ENCODE measurements around the gene FAM107A.

The FAM107A gene

DNA sequence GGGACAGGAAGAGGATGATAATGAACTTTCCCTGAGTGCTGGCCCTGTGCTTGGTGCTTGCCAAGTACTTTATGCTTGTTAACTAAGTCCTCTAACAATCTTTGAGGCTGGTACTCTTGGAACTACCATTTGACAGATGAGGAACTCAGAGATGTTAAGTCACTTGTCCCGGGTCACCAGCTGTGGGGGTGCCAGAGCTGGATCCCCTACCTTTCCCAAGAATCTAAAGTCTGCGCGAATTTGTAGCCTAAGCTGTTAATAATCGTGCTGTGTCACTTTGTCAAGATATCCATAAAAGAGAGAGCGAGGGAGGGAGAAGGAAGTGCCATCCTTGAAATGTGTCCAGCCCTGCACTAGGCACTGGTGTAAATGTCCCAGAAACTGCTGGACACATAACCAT, 21.2 kb downstream of the FAM107A start:
- Histone ChIP-seq H2AFZ (ENCODE audit: low read depth, low read length) (no peak overlapping the region), H3K4me1 (ENCODE audit: low read length) (no peaks in the 10 kb centered on the region), H3K9me3 (ENCODE audit: insufficient read depth, low read length) (no peaks in the 10 kb centered on the region), H3K4me3 (ENCODE audit: low read length) (no peak overlapping the region), H3K36me3 (replicated peaks; ENCODE audit: low read depth, low read length) (no peaks in the 10 kb centered on the region), H4K20me1 (ENCODE audit: insufficient read depth, low read length) (no peaks in the 10 kb centered on the region), H3K27ac (ENCODE audit: low read length) (no peak overlapping the region), H3K9ac (ENCODE audit: low read length) (no peak overlapping the region), H3K27me3 (ENCODE audit: low read depth, low read length) (peaks cover 5% of the 10 kb centered on the region; the same call in 1 of the 2 replicates), H3K4me2 (ENCODE audit: low read length) (no peak overlapping the region), H3K79me2 (ENCODE audit: low read length) (no peaks in the 10 kb centered on the region)
- no peak for TF ChIP-seq EZH2phosphoT487 (IDR thresholded peaks at IDR 0.05; ENCODE audit: low read depth)
- TF ChIP-seq, protein P1, sequence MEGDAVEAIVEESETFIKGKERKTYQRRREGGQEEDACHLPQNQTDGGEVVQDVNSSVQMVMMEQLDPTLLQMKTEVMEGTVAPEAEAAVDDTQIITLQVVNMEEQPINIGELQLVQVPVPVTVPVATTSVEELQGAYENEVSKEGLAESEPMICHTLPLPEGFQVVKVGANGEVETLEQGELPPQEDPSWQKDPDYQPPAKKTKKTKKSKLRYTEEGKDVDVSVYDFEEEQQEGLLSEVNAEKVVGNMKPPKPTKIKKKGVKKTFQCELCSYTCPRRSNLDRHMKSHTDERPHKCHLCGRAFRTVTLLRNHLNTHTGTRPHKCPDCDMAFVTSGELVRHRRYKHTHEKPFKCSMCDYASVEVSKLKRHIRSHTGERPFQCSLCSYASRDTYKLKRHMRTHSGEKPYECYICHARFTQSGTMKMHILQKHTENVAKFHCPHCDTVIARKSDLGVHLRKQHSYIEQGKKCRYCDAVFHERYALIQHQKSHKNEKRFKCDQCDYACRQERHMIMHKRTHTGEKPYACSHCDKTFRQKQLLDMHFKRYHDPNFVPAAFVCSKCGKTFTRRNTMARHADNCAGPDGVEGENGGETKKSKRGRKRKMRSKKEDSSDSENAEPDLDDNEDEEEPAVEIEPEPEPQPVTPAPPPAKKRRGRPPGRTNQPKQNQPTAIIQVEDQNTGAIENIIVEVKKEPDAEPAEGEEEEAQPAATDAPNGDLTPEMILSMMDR (IDR thresholded peaks at IDR 0.05; ENCODE audit: low read depth, low read length): no peak

DNA sequence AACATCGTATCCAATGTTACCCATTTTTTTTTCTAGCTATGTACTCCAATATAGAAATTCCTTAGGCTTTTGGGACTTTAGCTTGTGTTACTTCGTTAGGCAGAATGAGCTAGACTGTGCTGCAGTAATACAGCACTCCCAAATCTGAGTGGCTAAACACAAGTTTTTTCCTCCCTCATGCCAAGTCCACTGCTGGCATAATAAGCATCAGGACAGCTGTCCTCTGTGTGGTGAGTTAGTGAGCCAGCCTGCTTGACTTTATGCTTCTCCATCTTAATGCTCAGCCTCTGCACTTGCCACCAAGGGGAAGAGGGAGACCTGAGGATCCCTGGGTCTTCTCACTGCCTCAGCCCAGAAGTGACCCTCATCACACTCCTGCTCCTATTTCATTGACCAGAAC, 22.0 kb downstream of the FAM107A start:
- no peaks in the 10 kb centered on the region for H3K79me2 ChIP-seq (ENCODE audit: low read length)
- H3K36me3 ChIP-seq (replicated peaks; ENCODE audit: low read depth, low read length): no peaks in the 10 kb centered on the region
- no peak overlapping the region for H2AFZ ChIP-seq (ENCODE audit: low read depth, low read length)
- no peak overlapping the region for H3K4me3 ChIP-seq (ENCODE audit: low read length)
- H3K9me3 ChIP-seq (ENCODE audit: insufficient read depth, low read length): no peaks in the 10 kb centered on the region
- peaks cover 5% of the 10 kb centered on the region; the same call in 1 of the 2 replicates for H3K27me3 ChIP-seq (ENCODE audit: low read depth, low read length)
- no peak overlapping the region for H3K4me2 ChIP-seq (ENCODE audit: low read length)
- TF ChIP-seq EZH2phosphoT487 (IDR thresholded peaks at IDR 0.05; ENCODE audit: low read depth): no peak
- TF ChIP-seq, protein P1 (IDR thresholded peaks at IDR 0.05; ENCODE audit: low read depth, low read length): no peak
- no peaks in the 10 kb centered on the region for H3K4me1 ChIP-seq (ENCODE audit: low read length)
- no peaks in the 10 kb centered on the region for H4K20me1 ChIP-seq (ENCODE audit: insufficient read depth, low read length)
- H3K27ac ChIP-seq (ENCODE audit: low read length): no peak overlapping the region
- no peak overlapping the region for H3K9ac ChIP-seq (ENCODE audit: low read length)

DNA sequence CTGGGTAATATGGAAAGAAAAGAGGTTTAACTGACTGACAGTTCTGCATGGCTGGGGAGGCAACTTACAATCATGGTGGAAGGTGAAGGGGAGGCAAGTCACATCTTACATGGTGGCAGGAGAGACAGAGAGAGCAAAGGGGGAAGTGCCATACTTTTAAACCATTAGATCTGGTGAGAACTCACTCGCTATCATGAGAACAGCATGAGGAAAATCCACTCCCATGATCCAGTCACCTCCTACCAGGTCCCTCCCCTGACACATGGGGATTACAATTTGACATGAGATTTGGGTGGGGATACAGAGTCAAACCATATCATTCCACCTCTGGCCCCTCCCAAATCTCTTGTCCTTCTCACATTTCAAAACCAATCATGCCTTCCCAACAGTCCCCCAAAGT, 24.2 kb downstream of the FAM107A start:
- no peaks in the 10 kb centered on the region for H3K36me3 ChIP-seq (replicated peaks; ENCODE audit: low read depth, low read length)
- no peak for TF ChIP-seq EZH2phosphoT487 (IDR thresholded peaks at IDR 0.05; ENCODE audit: low read depth)
- TF ChIP-seq, protein P1 (IDR thresholded peaks at IDR 0.05; ENCODE audit: low read depth, low read length): no peak
- no peak overlapping the region for H3K4me3 ChIP-seq (ENCODE audit: low read length)
- no peaks in the 10 kb centered on the region for H3K79me2 ChIP-seq (ENCODE audit: low read length)
- H4K20me1 ChIP-seq (ENCODE audit: insufficient read depth, low read length): no peaks in the 10 kb centered on the region
- H2AFZ ChIP-seq (ENCODE audit: low read depth, low read length): no peak overlapping the region
- H3K27ac ChIP-seq (ENCODE audit: low read length): no peak overlapping the region
- H3K4me2 ChIP-seq (ENCODE audit: low read length): no peak overlapping the region
- no peaks in the 10 kb centered on the region for H3K9me3 ChIP-seq (ENCODE audit: insufficient read depth, low read length)
- no peak overlapping the region for H3K9ac ChIP-seq (ENCODE audit: low read length)
- H3K27me3 ChIP-seq (ENCODE audit: low read depth, low read length): peaks cover 5% of the 10 kb centered on the region; the same call in 1 of the 2 replicates
- no peaks in the 10 kb centered on the region for H3K4me1 ChIP-seq (ENCODE audit: low read length)

DNA sequence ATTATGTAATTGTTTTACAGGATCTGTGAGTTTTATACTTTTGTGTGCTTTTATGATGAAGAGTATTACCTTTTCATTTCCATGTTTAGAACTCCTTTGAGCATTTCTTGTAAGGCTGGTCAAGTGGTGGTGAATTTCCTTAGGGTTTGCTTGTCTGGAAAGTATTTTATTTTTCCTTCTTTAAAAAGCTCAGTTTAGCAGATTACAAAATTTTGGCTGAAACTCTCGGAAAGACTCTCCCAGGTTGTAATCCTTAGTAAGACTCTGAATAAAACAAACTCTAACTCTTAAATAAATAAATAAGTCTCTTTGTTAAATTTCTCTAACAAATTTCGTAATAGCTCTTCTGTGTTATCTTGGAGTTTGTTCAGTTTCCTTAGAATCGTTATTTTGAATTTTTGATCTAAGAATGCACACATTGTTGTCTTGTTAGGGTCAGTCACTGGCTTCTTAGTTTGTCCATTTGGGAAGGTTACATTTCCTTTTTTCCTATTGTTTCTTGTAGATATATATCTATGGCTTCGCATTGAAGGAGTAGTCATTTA, 25.5 kb downstream of the FAM107A start:
- Histone ChIP-seq H3K27ac (ENCODE audit: low read length) (no peak overlapping the region), H3K4me3 (ENCODE audit: low read length) (no peak overlapping the region), H3K36me3 (replicated peaks; ENCODE audit: low read depth, low read length) (no peaks in the 10 kb centered on the region), H3K4me2 (ENCODE audit: low read length) (no peak overlapping the region), H3K4me1 (ENCODE audit: low read length) (no peaks in the 10 kb centered on the region), H4K20me1 (ENCODE audit: insufficient read depth, low read length) (no peaks in the 10 kb centered on the region), H2AFZ (ENCODE audit: low read depth, low read length) (no peak overlapping the region), H3K9ac (ENCODE audit: low read length) (no peak overlapping the region), H3K27me3 (ENCODE audit: low read depth, low read length) (peaks cover 8% of the 10 kb centered on the region; the same call in 1 of the 2 replicates), H3K9me3 (ENCODE audit: insufficient read depth, low read length) (no peaks in the 10 kb centered on the region), H3K79me2 (ENCODE audit: low read length) (no peaks in the 10 kb centered on the region)
- no peak for TF ChIP-seq EZH2phosphoT487 (IDR thresholded peaks at IDR 0.05; ENCODE audit: low read depth)
- TF ChIP-seq, protein P1 (IDR thresholded peaks at IDR 0.05; ENCODE audit: low read depth, low read length): no peak

Measured in OCI-LY3 (cell line).